HL-60 (cell line): ENCODE data around the gene SHLD2.
"Not testable (repeated sequence)": the region's sequence is repeated elsewhere in the genome, so short reads cannot be mapped to it uniquely, and the experiment has no call there.

ENCODE experiments used
- DNase-seq, 2 experiments: peaks; one replicate each; pipeline ENCODE4 v3.0.0-alpha.2; 2010 to 2020; ENCODE audit warnings: low read depth in 1 of 2, low spot score in 1 of 2
- H3K27ac ChIP-seq: fragments of 250-450 bp; sonication (Bioruptor Pico); replicated peaks from 2 replicates; pipeline ENCODE4 v1.5.1; 2020; ENCODE audit warnings: mild to moderate bottlenecking, moderate library complexity
- H3K27me3 ChIP-seq: fragments of 250-450 bp; sonication (Bioruptor Pico); 2 replicates; pipeline ENCODE4 v1.5.1; 2021; ENCODE audit warnings: mild to moderate bottlenecking, moderate library complexity; ENCODE audit not compliant: insufficient read depth, poor library complexity, severe bottlenecking
- H3K4me3 ChIP-seq: replicated peaks from 2 replicates; pipeline ENCODE4 v1.5.1; 2011; ENCODE audit warnings: mild to moderate bottlenecking, control low read depth, low read length; ENCODE audit not compliant: insufficient read depth
- CTCF ChIP-seq: IDR thresholded peaks from one replicate; pipeline ENCODE4 v1.5.1; 2011; ENCODE audit warnings: low read length, control low read depth, inconsistent platforms; ENCODE audit not compliant: insufficient read depth
- GABPA ChIP-seq: IDR thresholded peaks from 2 replicates; pipeline ENCODE4 v1.6.1; 2012; ENCODE audit warnings: low read depth
- POLR2AphosphoS5 ChIP-seq: IDR thresholded peaks from 2 replicates; pipeline ENCODE4 v1.6.1; 2012; ENCODE audit warnings: low read depth
- REST ChIP-seq: IDR thresholded peaks from 2 replicates; pipeline ENCODE4 v1.6.1; 2012; ENCODE audit warnings: low read depth; ENCODE audit not compliant: insufficient replicate concordance
- SPI1 ChIP-seq: IDR thresholded peaks from 2 replicates; pipeline ENCODE4 v1.6.1; 2012; ENCODE audit warnings: low read depth, mild to moderate bottlenecking, borderline replicate concordance

SHLD2 gene

GRCh38 chr10:87072449-87072848, 22.6 kb upstream of the SHLD2 start:
- no peak overlapping the region for H3K4me3 ChIP-seq
- H3K27ac ChIP-seq = no peak overlapping the region
- no peak for DNase-seq
- no peaks in the 10 kb centered on the region for H3K27me3 ChIP-seq
- TF ChIP-seq POLR2AphosphoS5 (no peak), REST (no peak), SPI1 (no peak), GABPA (no peak), CTCF (no peak)

GRCh38 chr10:87076421-87076820, 18.6 kb upstream of the SHLD2 start:
- H3K27ac ChIP-seq, DNase-seq, H3K27me3 ChIP-seq, H3K4me3 ChIP-seq: not testable (repeated sequence)

GRCh38 chr10:87079106-87079836, 15.7 kb upstream of the SHLD2 start:
- no peak overlapping the region for H3K27ac ChIP-seq
- DNase-seq = no peak
- H3K27me3 ChIP-seq = no peaks in the 10 kb centered on the region
- no peak overlapping the region for H3K4me3 ChIP-seq
- TF ChIP-seq SPI1 (no peak), GABPA (no peak), CTCF (no peak), POLR2AphosphoS5 (no peak), REST (no peak)

- H3K4me3 ChIP-seq, DNase-seq, H3K27ac ChIP-seq, H3K27me3 ChIP-seq: not testable (repeated sequence)
Measured at GRCh38 chr10:87080621-87081020, 14.4 kb upstream of the SHLD2 start.

- H3K27ac ChIP-seq, DNase-seq, H3K4me3 ChIP-seq, H3K27me3 ChIP-seq: not testable (repeated sequence)
Measured at GRCh38 chr10:87081574-87081973, 13.4 kb upstream of the SHLD2 start.

GRCh38 chr10:87082219-87082618, 12.8 kb upstream of the SHLD2 start:
- not testable (repeated sequence) for H3K27me3 ChIP-seq, H3K27ac ChIP-seq, H3K4me3 ChIP-seq, DNase-seq

GRCh38 chr10:87083576-87084290, 11.3 kb upstream of the SHLD2 start:
- H3K27me3 ChIP-seq, DNase-seq, H3K27ac ChIP-seq, H3K4me3 ChIP-seq: not testable (repeated sequence)

GRCh38 chr10:87084291-87084782, 10.7 kb upstream of the SHLD2 start:
- not testable (repeated sequence) for H3K27ac ChIP-seq, H3K27me3 ChIP-seq, H3K4me3 ChIP-seq, DNase-seq
